H1 (cell line): ENCODE data around the gene DHX58. TPM values are rescaled to one million over a fixed set of nuclear protein-coding genes. Genes with fewer than 3 reads are reported as not detected.
A peak's percentile ranks its signal among the peaks of the same experiment; 100 is the strongest.

ENCODE experiments used
- CTCF ChIA-PET: fragments of 300-600 bp; sonication (Branson Sonifier 250); formaldehyde crosslinking; loops from one replicate; lab custom pipeline; 2021; ENCODE audit not compliant: partially characterized antibody; lab: Charles Lee
- POLR2A ChIA-PET: fragments of 300-600 bp; sonication (Branson Sonifier 250); formaldehyde crosslinking; loops from one replicate; lab custom pipeline; 2021; ENCODE audit warnings: inconsistent platforms; ENCODE audit not compliant: partially characterized antibody; lab: Charles Lee
- DNase-seq, 2 experiments: peaks; one replicate each; pipeline versions ENCODE4 v3.0.0 to v3.0.0-alpha.2; 2010 to 2022; ENCODE audit warnings: low spot score in 2 of 2, low read depth in 1 of 2, mixed read lengths in 1 of 2
- FAIRE-seq: peaks from 2 replicates; lab custom pipeline; 2011; peaks lifted over from hg19 to GRCh38; lab: Jason Lieb, UNC
- H2AFZ ChIP-seq: 2 replicates; pipeline ENCODE4 v1.8.1; 2012; ENCODE audit warnings: low read length, inconsistent platforms
- H2AK5ac ChIP-seq: 2 replicates; pipeline ENCODE4 v1.6.1; 2013; ENCODE audit warnings: low read depth, low read length
- H2BK120ac ChIP-seq: replicated peaks from 2 replicates; pipeline ENCODE3; 2013; ENCODE audit warnings: low read depth, low read length, inconsistent platforms
- H2BK12ac ChIP-seq: 2 replicates; pipeline ENCODE4 v1.6.1; 2013; ENCODE audit warnings: low read depth, low read length
- H2BK15ac ChIP-seq: 2 replicates; pipeline ENCODE4 v1.6.1; 2013; ENCODE audit warnings: low read length
- H2BK20ac ChIP-seq: 2 replicates; pipeline ENCODE4 v1.6.1; 2013; ENCODE audit warnings: low read length
- H2BK5ac ChIP-seq: 2 replicates; pipeline ENCODE4 v1.6.1; 2013; ENCODE audit warnings: low read depth, low read length
- H3K14ac ChIP-seq: 2 replicates; pipeline ENCODE4 v1.6.1; 2013; ENCODE audit warnings: inconsistent platforms; ENCODE audit not compliant: insufficient read length
- H3K18ac ChIP-seq: 2 replicates; pipeline ENCODE4 v1.6.1; 2013; ENCODE audit warnings: low read length; ENCODE audit errors: extremely low read depth
- H3K23ac ChIP-seq: 2 replicates; pipeline ENCODE4 v1.6.1; 2013; ENCODE audit warnings: inconsistent platforms; ENCODE audit not compliant: insufficient read length
- H3K23me2 ChIP-seq: 2 replicates; pipeline ENCODE4 v1.6.1; 2013; ENCODE audit warnings: low read depth, low read length
- H3K27ac ChIP-seq: 2 replicates; pipeline ENCODE4 v1.6.1; 2011; ENCODE audit warnings: low read depth, low read length, inconsistent platforms
- H3K27me3 ChIP-seq, 4 experiments: replicated peaks in 1 of 4; 1 replicate in 1 of 4; 2 replicates in 3 of 4; pipeline versions ENCODE4 v1.6.1 to v1.8.1; 2011 to 2013; ENCODE audit warnings: low read length in 3 of 4, mild to moderate bottlenecking in 3 of 4, inconsistent platforms in 2 of 4, mixed read lengths in 2 of 4, moderate library complexity in 1 of 4; ENCODE audit not compliant: control insufficient read depth in 3 of 4, insufficient read depth in 3 of 4; ENCODE audit errors: extremely low read depth in 1 of 4
- H3K36me3 ChIP-seq, 4 experiments: 2 replicates each; pipeline versions ENCODE4 v1.6.1 to v1.8.1; 2011 to 2013; ENCODE audit warnings: mild to moderate bottlenecking in 4 of 4, low read length in 3 of 4, moderate library complexity in 2 of 4, control low read depth in 1 of 4, inconsistent platforms in 1 of 4; ENCODE audit not compliant: insufficient read depth in 4 of 4, control insufficient read depth in 2 of 4
- H3K4ac ChIP-seq: replicated peaks from 2 replicates; pipeline ENCODE3; 2013; ENCODE audit warnings: low read length, low read depth, mixed read lengths, inconsistent platforms; ENCODE audit not compliant: insufficient read length
- H3K4me1 ChIP-seq, 4 experiments: replicated peaks in 1 of 4; 1 replicate in 1 of 4; 2 replicates in 3 of 4; pipeline versions ENCODE4 v1.6.1 to v1.8.1; 2011 to 2013; ENCODE audit warnings: low read length in 3 of 4, inconsistent platforms in 2 of 4, mixed read lengths in 1 of 4; ENCODE audit not compliant: insufficient read depth in 4 of 4, control insufficient read depth in 3 of 4
- H3K4me2 ChIP-seq, 2 experiments: 2 replicates each; pipeline versions ENCODE4 v1.6.1 to v1.8.1; 2011 to 2013; ENCODE audit warnings: low read depth in 2 of 2, low read length in 2 of 2, control low read depth in 1 of 2, inconsistent platforms in 1 of 2, mild to moderate bottlenecking in 1 of 2; ENCODE audit not compliant: insufficient read depth in 1 of 2
- H3K4me3 ChIP-seq, 4 experiments: fragments of 200-600, 300-600 bp in 1 of 4; sonication (generic), shearing (Covaris generic), sonication (Bioruptor Twin) in 1 of 4; 2 replicates each; pipeline versions ENCODE4 v1.5.1 to v1.8.1; 2011 to 2016; ENCODE audit warnings: low read length in 4 of 4, low read depth in 3 of 4, control low read depth in 2 of 4, inconsistent platforms in 2 of 4, mild to moderate bottlenecking in 2 of 4, mixed read lengths in 1 of 4, moderate library complexity in 1 of 4; ENCODE audit not compliant: insufficient read depth in 2 of 4; ENCODE audit errors: extremely low read depth in 1 of 4
- H3K56ac ChIP-seq: replicated peaks from 2 replicates; pipeline ENCODE3; 2013; ENCODE audit warnings: low read depth, mild to moderate bottlenecking, mixed read lengths, low read length, inconsistent platforms; ENCODE audit not compliant: insufficient read length
- H3K79me1 ChIP-seq: 2 replicates; pipeline ENCODE4 v1.6.1; 2013; ENCODE audit warnings: low read depth, low read length, control low read depth
- H3K79me2 ChIP-seq, 2 experiments: 2 replicates each; pipeline versions ENCODE4 v1.6.1 to v1.8.1; 2012 to 2013; ENCODE audit warnings: low read length in 2 of 2, mild to moderate bottlenecking in 2 of 2, inconsistent platforms in 1 of 2; ENCODE audit not compliant: insufficient read depth in 2 of 2, control insufficient read depth in 1 of 2
- H3K9ac ChIP-seq, 4 experiments: replicated peaks in 1 of 4; 1 replicate in 1 of 4; 2 replicates in 3 of 4; pipeline versions ENCODE4 v1.6.1 to v1.8.1; 2011 to 2013; ENCODE audit warnings: low read depth in 3 of 4, low read length in 3 of 4, control low read depth in 2 of 4, mild to moderate bottlenecking in 2 of 4, moderate library complexity in 2 of 4, inconsistent platforms in 1 of 4; ENCODE audit errors: extremely low read depth in 1 of 4
- H3K9me3 ChIP-seq, 2 experiments: 2 replicates each; pipeline versions ENCODE4 v1.6.1 to v1.8.1; 2012 to 2013; ENCODE audit warnings: mild to moderate bottlenecking in 2 of 2, moderate library complexity in 2 of 2, control low read depth in 1 of 2, inconsistent platforms in 1 of 2, low read depth in 1 of 2, low read length in 1 of 2, mixed read lengths in 1 of 2; ENCODE audit not compliant: insufficient read depth in 2 of 2
- H4K20me1 ChIP-seq, 2 experiments: replicated peaks in 1 of 2; 2 replicates each; pipeline versions ENCODE3 to v1.8.1; 2011 to 2013; ENCODE audit warnings: inconsistent platforms in 2 of 2, low read length in 2 of 2, mild to moderate bottlenecking in 1 of 2; ENCODE audit not compliant: insufficient read depth in 2 of 2, control insufficient read depth in 1 of 2
- H4K5ac ChIP-seq: 2 replicates; pipeline ENCODE4 v1.6.1; 2013; ENCODE audit warnings: low read length, low read depth, mixed read lengths, inconsistent platforms; ENCODE audit not compliant: insufficient read length
- H4K8ac ChIP-seq: 2 replicates; pipeline ENCODE4 v1.8.0; 2013; ENCODE audit warnings: mild to moderate bottlenecking, moderate library complexity, low read length, inconsistent platforms; ENCODE audit not compliant: insufficient read depth; ENCODE audit errors: extremely low read depth
- H4K91ac ChIP-seq: replicated peaks from 2 replicates; pipeline ENCODE3; 2013; ENCODE audit warnings: low read length, mixed read lengths, inconsistent platforms; ENCODE audit not compliant: insufficient read length
- SIX5 ChIP-seq: IDR thresholded peaks from 2 replicates; pipeline ENCODE4 v1.6.1; 2011; ENCODE audit warnings: mild to moderate bottlenecking, low read depth, low read length
- WGBS, 2 experiments: shearing (Covaris generic) in 1 of 2; methylation state at CpG; one replicate each; pipeline versions ENCODE4 v1.1.6 to v1.1.7; 2013 to 2015; ENCODE audit warnings: low lambda C conversion rate in 2 of 2, mixed read lengths in 2 of 2, inconsistent platforms in 1 of 2, low coverage in 1 of 2, missing lambda C conversion rate in 1 of 2; ENCODE audit not compliant: insufficient replicate concordance in 2 of 2, insufficient coverage in 1 of 2, insufficient read length in 1 of 2; ENCODE audit errors: extremely low coverage in 1 of 2, missing lambda C conversion rate in 1 of 2; 5-methylcytosine and 5-hydroxymethylcytosine counted together
- polyA plus RNA-seq, 7 experiments: library from polyadenylated mRNA; depleted of rRNA in 3 of 7; stranded (reverse) in 5 of 7; unstranded in 2 of 7; fragments of >200 nt in 5 of 7; fragments of 200-250 nt in 2 of 7; gene quantifications; 1 replicate in 5 of 7; 2 replicates in 1 of 7; 4 replicates in 1 of 7; pipeline versions ENCODE4 v1.2.1 to v1.2.3, GENCODE V29; 2011 to 2013; ENCODE audit warnings: missing spikeins in 2 of 7, mixed read lengths in 2 of 7
- total RNA-seq: library from RNA; stranded (reverse); fragmentation: NEBNext Ultra II Directional; extraction: Animal tissue kit (Norgen Biotek cat#: 25700); gene quantifications from 2 replicates; pipeline ENCODE4 v1.2.1, GENCODE V29; 2021

DHX58 gene
- total and polyA plus RNA-seq, 2 of the 8 experiments (the other 6 are each of a cell fraction or from before 2014, with no cell fraction given), result 5.6 to 9.9 TPM

- CTCF ChIA-PET, result interaction anchor here (1.0 to 17.0 kb wide), 6 partner anchors 9 to 55 kb away, joined by 4 to 381 read pairs (median 50); partner anchors contain the start of genes DHX58, HSPB9 and KAT2A
- 0 out of 2 replicates have a peak overlapping the region, but pooled peaks have one; percentile 17 for H2BK12ac ChIP-seq
- 75% methylated on average over 7 of the region's 7 CpGs; no CpG with 5 or more reads in 1 of the 2 experiments for WGBS, 2 experiments
- TF ChIP-seq SIX5, result no peak
Measured at GRCh38 chr17:42058063-42058462, 54.5 kb downstream of the DHX58 start.

More at GRCh38 chr17:42058063-42058462, 54.5 kb downstream of the DHX58 start:
- peak overlapping the region; percentile 63; the same call in 1 of the 2 replicates for H4K8ac ChIP-seq
- H4K91ac ChIP-seq, result no peak overlapping the region
- no peak overlapping the region for H2BK20ac ChIP-seq
- H3K4me2 ChIP-seq, result no peak overlapping the region
- POLR2A ChIA-PET, result interaction anchor here (1.3 to 1.7 kb wide), 2 partner anchors 13 to 41 kb away, joined by 3 to 5 read pairs; partner anchors contain the start of gene DNAJC7
- no peaks in the 10 kb centered on the region for H3K9me3 ChIP-seq
- no peak overlapping the region for H3K18ac ChIP-seq
- H3K56ac ChIP-seq, result no peak overlapping the region
- no peak overlapping the region for H4K5ac ChIP-seq
- H3K4me1 ChIP-seq, result peaks cover 0 to 29% (median 8%) of the 10 kb centered on the region in 4 experiments; a peak in 6 of 7 replicates
- H3K4ac ChIP-seq, result no peak overlapping the region
- H3K36me3 ChIP-seq, result no peaks in the 10 kb centered on the region
- no peak overlapping the region for H3K4me3 ChIP-seq
- no peaks in the 10 kb centered on the region for H4K20me1 ChIP-seq
- no peak overlapping the region for H2AFZ ChIP-seq
- no peak overlapping the region for H3K23ac ChIP-seq
- no peak overlapping the region for H3K27ac ChIP-seq
- H3K9ac ChIP-seq, result no peak overlapping the region
- no peaks in the 10 kb centered on the region for H3K79me2 ChIP-seq
- no peaks in the 10 kb centered on the region for H3K79me1 ChIP-seq
- H2AK5ac ChIP-seq, result no peak overlapping the region
- H2BK120ac ChIP-seq, result no peak overlapping the region
- H2BK15ac ChIP-seq, result no peak overlapping the region
- H2BK5ac ChIP-seq, result no peak overlapping the region
- H3K14ac ChIP-seq, result no peak overlapping the region
- FAIRE-seq (no peak), DNase-seq (no peak)
- no peaks in the 10 kb centered on the region for H3K23me2 ChIP-seq
- H3K27me3 ChIP-seq, result no peaks in the 10 kb centered on the region; a peak in 2 of 7 replicates
